WERI-Rb-1 (cell line): ENCODE measurements around the gene SLC39A7.
A peak's percentile ranks its signal among the peaks of the same experiment; 100 is the strongest.

Experiments used
- DNase-seq: peaks from one replicate; pipeline ENCODE4 v3.0.0-alpha.2; 2020
- H3K27ac ChIP-seq: fragments of 250-450 bp; sonication (Bioruptor Pico); 2 replicates; pipeline ENCODE4 v1.5.1; 2020; ENCODE audit warnings: mild to moderate bottlenecking, moderate library complexity
- H3K27me3 ChIP-seq: fragments of 250-450 bp; sonication (Bioruptor Pico); 2 replicates; pipeline ENCODE4 v1.5.1; 2021; ENCODE audit warnings: mild to moderate bottlenecking, low read depth, moderate library complexity; ENCODE audit not compliant: insufficient read depth, severe bottlenecking
- H3K36me3 ChIP-seq: fragments of 250-450 bp; sonication (Bioruptor Pico); 2 replicates; pipeline ENCODE4 v1.5.1; 2020; ENCODE audit warnings: mild to moderate bottlenecking, moderate library complexity
- H3K4me3 ChIP-seq: 2 replicates; pipeline ENCODE4 v1.5.1; 2011; ENCODE audit warnings: low read depth, mild to moderate bottlenecking, control low read depth, low read length
- H3K9me3 ChIP-seq: fragments of 250-450 bp; sonication (Bioruptor Pico); 2 replicates; pipeline ENCODE4 v1.5.1; 2021; ENCODE audit warnings: mild to moderate bottlenecking, moderate library complexity; ENCODE audit not compliant: severe bottlenecking
- TF ChIP-seq, protein P1 (sequence below): IDR thresholded peaks from 2 replicates; pipeline ENCODE4 v1.5.1; 2011; ENCODE audit warnings: low read depth, mild to moderate bottlenecking, control low read depth, inconsistent platforms, low read length

Gene SLC39A7

GRCh38 chr6:33207552-33208090 is 7.0 kb downstream of the SLC39A7 start:
- DNase-seq, result peak; percentile 71
- Histone ChIP-seq H3K9me3 (no peaks in the 10 kb centered on the region), H3K36me3 (peaks cover 49% of the 10 kb centered on the region), H3K27ac (peak overlapping the region; percentile 89), H3K4me3 (peak overlapping the region; percentile 91), H3K27me3 (no peaks in the 10 kb centered on the region)
- TF ChIP-seq, protein P1, sequence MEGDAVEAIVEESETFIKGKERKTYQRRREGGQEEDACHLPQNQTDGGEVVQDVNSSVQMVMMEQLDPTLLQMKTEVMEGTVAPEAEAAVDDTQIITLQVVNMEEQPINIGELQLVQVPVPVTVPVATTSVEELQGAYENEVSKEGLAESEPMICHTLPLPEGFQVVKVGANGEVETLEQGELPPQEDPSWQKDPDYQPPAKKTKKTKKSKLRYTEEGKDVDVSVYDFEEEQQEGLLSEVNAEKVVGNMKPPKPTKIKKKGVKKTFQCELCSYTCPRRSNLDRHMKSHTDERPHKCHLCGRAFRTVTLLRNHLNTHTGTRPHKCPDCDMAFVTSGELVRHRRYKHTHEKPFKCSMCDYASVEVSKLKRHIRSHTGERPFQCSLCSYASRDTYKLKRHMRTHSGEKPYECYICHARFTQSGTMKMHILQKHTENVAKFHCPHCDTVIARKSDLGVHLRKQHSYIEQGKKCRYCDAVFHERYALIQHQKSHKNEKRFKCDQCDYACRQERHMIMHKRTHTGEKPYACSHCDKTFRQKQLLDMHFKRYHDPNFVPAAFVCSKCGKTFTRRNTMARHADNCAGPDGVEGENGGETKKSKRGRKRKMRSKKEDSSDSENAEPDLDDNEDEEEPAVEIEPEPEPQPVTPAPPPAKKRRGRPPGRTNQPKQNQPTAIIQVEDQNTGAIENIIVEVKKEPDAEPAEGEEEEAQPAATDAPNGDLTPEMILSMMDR, result no peak

DNA sequence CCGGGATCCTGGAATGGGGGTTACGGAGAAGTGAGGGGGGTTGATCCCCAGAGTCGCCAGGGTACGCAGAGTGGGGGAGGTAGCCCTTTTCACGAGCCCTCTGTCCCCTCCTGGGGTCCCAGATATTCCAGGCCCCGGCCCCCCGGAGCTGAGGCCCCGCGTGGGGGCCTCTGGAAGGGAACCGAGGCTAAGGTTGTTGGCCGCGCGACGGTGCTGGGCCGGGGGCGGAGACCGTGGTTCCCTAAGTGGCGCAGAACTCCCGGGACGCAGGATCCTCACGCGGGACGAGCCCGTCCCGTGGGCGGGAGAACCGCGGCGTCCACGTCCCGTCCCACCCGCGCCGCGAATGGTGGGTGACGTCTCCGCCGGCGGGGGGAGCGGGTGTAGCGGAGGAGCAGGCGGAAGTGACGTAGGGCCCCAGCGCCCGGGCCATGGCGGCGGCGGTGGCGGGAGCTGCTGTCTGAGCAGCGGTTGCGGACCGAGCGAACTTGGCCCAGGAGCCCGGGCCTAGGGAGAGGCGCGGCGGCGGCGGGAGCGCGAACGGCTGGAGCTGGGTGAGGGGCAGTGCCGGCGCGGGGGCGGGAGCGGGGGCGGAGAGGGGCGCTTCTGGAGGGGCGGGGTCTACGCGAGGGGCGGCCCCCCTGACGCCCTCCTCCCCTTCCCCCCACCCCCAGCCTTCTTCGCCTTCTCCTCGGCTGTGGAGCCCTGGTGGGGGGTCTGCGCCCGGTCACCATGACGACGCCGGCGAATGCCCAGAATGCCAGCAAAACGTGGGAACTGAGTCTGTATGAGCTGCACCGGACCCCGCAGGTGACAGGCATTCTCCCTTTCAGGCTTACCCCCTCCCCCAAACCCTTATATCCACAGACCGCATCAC is 7.7 kb downstream of the SLC39A7 start, which contains the start of gene RING1:
Gene RING1, plus strand, starts transcription at position 410 of the 877 bp plus-strand sequence. Its CDS starts 323 bp downstream, at position 733.
- H3K27ac ChIP-seq, result peak within 1 kb of the TSS; percentile 89
- peak; percentile 90 for DNase-seq
- no peaks in the 10 kb centered on the region for H3K27me3 ChIP-seq
- H3K4me3 ChIP-seq, result peak within 1 kb of the TSS; percentile 91
- H3K36me3 ChIP-seq, result peaks cover 42% of the 10 kb centered on the region
- TF ChIP-seq, protein P1, result no peak
- H3K9me3 ChIP-seq, result no peaks in the 10 kb centered on the region

GRCh38 chr6:33209856-33210255 is 9.2 kb downstream of the SLC39A7 start:
- Histone ChIP-seq H3K27ac (no peak overlapping the region), H3K4me3 (no peak overlapping the region), H3K36me3 (peaks cover 34% of the 10 kb centered on the region), H3K27me3 (no peaks in the 10 kb centered on the region), H3K9me3 (no peaks in the 10 kb centered on the region)
- TF ChIP-seq, protein P1, result no peak
- no peak for DNase-seq

GRCh38 chr6:33211136-33211535 is 10.5 kb downstream of the SLC39A7 start:
- H3K27me3 ChIP-seq, result no peaks in the 10 kb centered on the region
- TF ChIP-seq, protein P1, result no peak
- no peak for DNase-seq

GRCh38 chr6:33211666-33212422 is 11.2 kb downstream of the SLC39A7 start:
- Histone ChIP-seq H3K4me3 (no peak overlapping the region), H3K27ac (no peak overlapping the region), H3K27me3 (no peaks in the 10 kb centered on the region), H3K36me3 (peaks cover 34% of the 10 kb centered on the region), H3K9me3 (no peaks in the 10 kb centered on the region)
- peak; percentile 73 for DNase-seq
- TF ChIP-seq, protein P1, result peak; percentile 52

More at GRCh38 chr6:33211136-33211535, 10.5 kb downstream of the SLC39A7 start:
- H3K36me3 ChIP-seq, result peaks cover 34% of the 10 kb centered on the region
- H3K4me3 ChIP-seq, result no peak overlapping the region
- H3K9me3 ChIP-seq, result no peaks in the 10 kb centered on the region
- H3K27ac ChIP-seq, result no peak overlapping the region
